Measurements from ENCODE around the gene SMIM13.

GRCh38 chr6:11065436-11066202 is 28.0 kb upstream of the SMIM13 start:
- no peak for TF ChIP-seq SIN3A (IDR thresholded peaks at IDR 0.05; ENCODE audit: borderline replicate concordance, insufficient read depth, low read length)
- no peak for TF ChIP-seq REST (IDR thresholded peaks at IDR 0.05; ENCODE audit: insufficient read depth in 1 of 2, low read depth in 2 of 2, low read length in 2 of 2)
